ENCODE results near the gene CARD18. TPM values are rescaled to one million over a fixed set of nuclear protein-coding genes. Genes with fewer than 3 reads are reported as not detected.

Gene CARD18
- total RNA-seq, 1 donor from 2014 or later = 37.0 TPM

Other genes with a start within 250 kb of the CARD18 start
- 1.3 TPM for gene CASP12, start 241.3 kb downstream of the CARD18 start, total RNA-seq
- gene CASP4, start 171.2 kb downstream of the CARD18 start, total RNA-seq = 70.0 TPM
- gene CASP5, start 116.6 kb downstream of the CARD18 start, total RNA-seq = 0.39 TPM
- 57.9 TPM for gene CASP1, start 104.6 kb downstream of the CARD18 start, total RNA-seq
- 16.0 TPM for gene CARD16, start 94.4 kb downstream of the CARD18 start, total RNA-seq

All from skin of body (tissue), 1 donor.